Measurements from ENCODE around the gene FAM20C.
"Not testable (repeated sequence)": the region's sequence is repeated elsewhere in the genome, so short reads cannot be mapped to it uniquely, and the experiment has no call there.

Gene FAM20C

GRCh38 chr7:292226-292625 lies 99.9 kb downstream of the FAM20C start:
- no peak for DNase-seq (ENCODE audit: low read depth)
- no peak overlapping the region for H3K4me3 ChIP-seq (ENCODE audit: low read depth, low read length)
- no peak for TF ChIP-seq CTCF (IDR thresholded peaks at IDR 0.05; ENCODE audit: low read depth, low read length, missing control alignments)
- in situ Hi-C loops (cut with HindIII; ENCODE audit: low sequenced_read_pairs): no loop called here

DNA sequence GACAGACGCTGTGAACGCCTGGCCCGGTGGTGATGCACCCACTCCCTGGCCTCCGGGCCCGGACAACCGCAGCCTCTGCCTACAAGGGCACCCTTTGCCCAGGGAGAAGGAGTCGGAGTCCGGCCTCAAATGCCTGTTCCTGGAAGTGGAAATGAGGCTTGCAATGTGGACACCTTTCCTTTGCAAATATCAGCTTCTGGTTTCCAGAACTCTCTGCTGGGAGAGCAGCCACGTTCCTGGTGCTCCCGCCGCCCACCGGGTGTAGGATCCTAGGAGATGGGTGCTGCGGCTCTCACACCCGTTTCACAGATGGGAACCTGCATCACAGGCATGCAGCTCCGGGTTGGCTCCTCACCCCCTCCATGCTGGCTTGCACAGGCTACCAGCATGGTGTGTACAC lies 100.5 kb downstream of the FAM20C start:
- in situ Hi-C loops (cut with HindIII; ENCODE audit: low sequenced_read_pairs): no loop called here
- no peak for DNase-seq (ENCODE audit: low read depth)
- H3K4me3 ChIP-seq (ENCODE audit: low read depth, low read length): no peak overlapping the region
- TF ChIP-seq CTCF (IDR thresholded peaks at IDR 0.05; ENCODE audit: low read depth, low read length, missing control alignments): no peak

- no peak overlapping the region for H3K4me3 ChIP-seq (ENCODE audit: low read depth, low read length)
- no peak for TF ChIP-seq CTCF (IDR thresholded peaks at IDR 0.05; ENCODE audit: low read depth, low read length, missing control alignments)
- no peak for DNase-seq (ENCODE audit: low read depth)
- in situ Hi-C loops (cut with HindIII; ENCODE audit: low sequenced_read_pairs): no loop called here
These were observed 101.5 kb downstream of the FAM20C start for GRCh38 chr7:293681-294439.

- no peak for DNase-seq (ENCODE audit: low read depth)
- TF ChIP-seq CTCF (IDR thresholded peaks at IDR 0.05; ENCODE audit: low read depth, low read length, missing control alignments): no peak
- no peak overlapping the region for H3K4me3 ChIP-seq (ENCODE audit: low read depth, low read length)
- in situ Hi-C loops (cut with HindIII; ENCODE audit: low sequenced_read_pairs): no loop called here
These were observed 102.2 kb downstream of the FAM20C start for GRCh38 chr7:294440-295154.

DNA sequence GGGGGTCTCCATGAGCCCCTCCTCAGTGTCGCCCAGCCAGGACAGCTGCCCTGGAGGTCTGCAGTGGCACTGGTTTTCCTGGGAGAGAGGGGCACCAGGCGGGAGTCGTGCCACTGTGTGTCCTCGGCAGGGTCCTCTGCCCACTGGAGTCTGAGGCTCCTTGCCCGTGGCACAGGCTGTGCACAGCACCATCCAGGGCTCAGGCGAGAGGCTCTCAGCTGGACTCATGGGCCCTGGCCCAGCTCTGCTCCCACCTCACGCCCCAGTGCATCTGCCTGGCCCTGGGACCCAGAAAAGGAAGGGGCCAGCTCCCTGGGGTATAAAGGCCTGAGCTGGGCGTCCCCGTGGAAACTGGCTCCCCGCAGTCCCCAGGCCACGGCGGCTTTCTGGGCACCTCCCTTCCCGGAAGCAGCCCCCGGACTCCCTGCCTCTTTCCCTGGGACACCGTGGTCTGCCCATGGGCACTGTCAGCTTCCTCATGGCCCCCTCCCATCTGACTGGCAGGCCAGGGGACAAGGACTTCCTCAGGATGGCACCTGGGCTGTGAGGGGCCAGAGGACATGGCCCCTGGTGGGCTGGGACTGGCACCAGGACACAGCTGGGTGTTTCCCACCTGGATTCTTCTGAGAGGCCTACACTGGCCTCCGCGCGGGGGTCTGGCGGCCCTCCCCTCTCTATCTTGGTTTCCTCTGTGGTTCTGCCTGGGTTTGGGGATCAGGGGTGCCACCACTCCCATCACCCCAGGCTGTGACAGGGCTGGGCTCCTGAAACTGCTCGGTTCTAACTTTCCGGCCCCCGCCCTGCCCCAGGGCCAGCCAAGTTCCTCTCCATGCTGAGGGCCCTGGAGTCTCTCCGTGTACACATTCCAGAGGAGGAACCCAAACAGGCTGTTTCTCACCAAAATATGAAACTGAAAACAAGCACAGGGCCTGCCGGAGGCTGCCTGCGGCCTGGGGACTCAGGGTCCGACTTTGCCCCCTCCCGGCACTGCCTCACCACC lies 103.1 kb downstream of the FAM20C start:
- in situ Hi-C loops (cut with HindIII; ENCODE audit: low sequenced_read_pairs): no loop called here
- no peak for DNase-seq (ENCODE audit: low read depth)
- no peak overlapping the region for H3K4me3 ChIP-seq (ENCODE audit: low read depth, low read length)
- no peak for TF ChIP-seq CTCF (IDR thresholded peaks at IDR 0.05; ENCODE audit: low read depth, low read length, missing control alignments)

- DNase-seq (ENCODE audit: low read depth): no peak
- in situ Hi-C loops (cut with HindIII; ENCODE audit: low sequenced_read_pairs): no loop called here
- no peak for TF ChIP-seq CTCF (IDR thresholded peaks at IDR 0.05; ENCODE audit: low read depth, low read length, missing control alignments)
- no peak overlapping the region for H3K4me3 ChIP-seq (ENCODE audit: low read depth, low read length)
These were observed 104.1 kb downstream of the FAM20C start for GRCh38 chr7:296373-296945.

- in situ Hi-C loops (cut with HindIII; ENCODE audit: low sequenced_read_pairs); H3K4me3 ChIP-seq (ENCODE audit: low read depth, low read length); DNase-seq (ENCODE audit: low read depth): not testable (repeated sequence)
These were observed 104.8 kb downstream of the FAM20C start for GRCh38 chr7:297141-297540.
